A549 (cell line): ENCODE data around the gene LCE3E. TPM values are rescaled to one million over a fixed set of nuclear protein-coding genes. Genes with fewer than 3 reads are reported as not detected.

Experiments
- ATAC-seq, 2 experiments: fragments of 200-7000 bp in 1 of 2; fragments of >200 bp in 1 of 2; cut with Nextera tagmentation in 1 of 2; cut with Tn5 transposase in 1 of 2; 3 replicates each; pipeline versions ENCODE4 v1.8.0 to v1.9.1; 2018 to 2020; ENCODE audit warnings: mild to moderate bottlenecking in 1 of 2, moderate library complexity in 1 of 2
- CTCF ChIA-PET: fragments of 300-600 bp; sonication (Branson Sonifier 250); formaldehyde crosslinking; extraction: SDS; loops from one replicate; lab custom pipeline; 2021; ENCODE audit warnings: antibody characterized with exemption, inconsistent platforms; lab: Yijun Ruan, JAX
- POLR2A ChIA-PET: fragments of 350-600 bp; formaldehyde crosslinking; extraction: SDS; loops from one replicate; lab custom pipeline; 2021; ENCODE audit warnings: antibody characterized with exemption, inconsistent platforms; lab: Yijun Ruan, JAX
- DNase-seq, 2 experiments: peaks; one replicate each; pipeline versions ENCODE4 v3.0.0 to v3.0.0-alpha.2; 2011 to 2016; ENCODE audit warnings: low read depth in 1 of 2, low spot score in 1 of 2
- FAIRE-seq: peaks from 2 replicates; lab custom pipeline; 2011; peaks lifted over from hg19 to GRCh38; lab: Jason Lieb, UNC
- H3K27ac ChIP-seq, 2 experiments: fragments of >200 bp; sonication (Bioruptor Twin); formaldehyde crosslinking; 3 replicates each; pipeline ENCODE4 v1.5.1; 2016 to 2017
- H3K4me1 ChIP-seq: fragments of >200 bp; sonication (Bioruptor Twin); formaldehyde crosslinking; 3 replicates; pipeline ENCODE4 v1.6.1; 2016
- H3K4me2 ChIP-seq: fragments of >200 bp; sonication (Bioruptor Twin); formaldehyde crosslinking; 3 replicates; pipeline ENCODE4 v1.6.1; 2016
- H3K4me3 ChIP-seq: fragments of >200 bp; sonication (Bioruptor Twin); formaldehyde crosslinking; 3 replicates; pipeline ENCODE4 v1.5.1; 2016
- H3K9me3 ChIP-seq: fragments of >200 bp; sonication (Bioruptor Twin); formaldehyde crosslinking; 3 replicates; pipeline ENCODE4 v1.6.1; 2016
- CBX2 ChIP-seq: fragments of 200-600 bp; sonication (generic); IDR thresholded peaks from 2 replicates; pipeline ENCODE4 v1.6.1; 2016; ENCODE audit warnings: low read depth, mild to moderate bottlenecking, borderline replicate concordance
- CEBPB ChIP-seq, 2 experiments: fragments of >200 bp in 1 of 2; sonication (Bioruptor Twin) in 1 of 2; formaldehyde crosslinking in 1 of 2; IDR thresholded peaks; 2 replicates each; pipeline ENCODE4 v1.6.1; 2012 to 2016
- CHD2 ChIP-seq: fragments of 150-350 bp; IDR thresholded peaks from 2 replicates; pipeline ENCODE4 v1.6.1; 2014; ENCODE audit warnings: low read length; ENCODE audit not compliant: partially characterized antibody
- CHD4 ChIP-seq: fragments of 200-600 bp; sonication (generic); IDR thresholded peaks from 2 replicates; pipeline ENCODE4 v1.6.1; 2016; ENCODE audit warnings: antibody characterized with exemption, mild to moderate bottlenecking, borderline replicate concordance
- CTCF ChIP-seq: fragments of >200 bp; sonication (Bioruptor Twin); formaldehyde crosslinking; IDR thresholded peaks from 3 replicates; pipeline ENCODE4 v1.5.1; 2016
- EHF ChIP-seq: fragments of 250-450 bp; sonication (Bioruptor Pico); IDR thresholded peaks from 2 replicates; pipeline ENCODE4 v1.5.0; 2020; ENCODE audit warnings: mild to moderate bottlenecking
- FOSB ChIP-seq: fragments of 250-450 bp; sonication (Bioruptor Pico); IDR thresholded peaks from 2 replicates; pipeline ENCODE4 v1.5.0; 2020; ENCODE audit warnings: mild to moderate bottlenecking, moderate library complexity
- FOSL2 ChIP-seq, 2 experiments: fragments of 450-650 bp in 1 of 2; fragments of >200 bp in 1 of 2; sonication (Bioruptor Twin) in 1 of 2; formaldehyde crosslinking; IDR thresholded peaks; 2 replicates each; pipeline versions ENCODE4 v1.5.0 to v1.6.1; 2016 to 2020; ENCODE audit warnings: mild to moderate bottlenecking in 1 of 2, moderate library complexity in 1 of 2
- HMGXB4 ChIP-seq: fragments of 250-450 bp; sonication (Bioruptor Pico); IDR thresholded peaks from 2 replicates; pipeline ENCODE4 v1.5.0; 2021; ENCODE audit warnings: mild to moderate bottlenecking, moderate library complexity, borderline replicate concordance
- KDM5A ChIP-seq: fragments of 200-600 bp; sonication (generic); IDR thresholded peaks from 2 replicates; pipeline ENCODE4 v1.6.1; 2016; ENCODE audit warnings: antibody characterized with exemption, mild to moderate bottlenecking
- NFE2L2 ChIP-seq: fragments of 150-350 bp; conservative IDR thresholded peaks from 2 replicates; pipeline ENCODE4 v1.6.1; 2014; ENCODE audit warnings: low read length
- NPAS2 ChIP-seq: fragments of 250-450 bp; sonication (Bioruptor Pico); IDR thresholded peaks from 2 replicates; pipeline ENCODE4 v1.8.0; 2022; ENCODE audit warnings: mild to moderate bottlenecking, moderate library complexity, borderline replicate concordance
- POLR2AphosphoS2 ChIP-seq: conservative IDR thresholded peaks from 2 replicates; pipeline ENCODE4 v1.6.1; 2012; ENCODE audit warnings: low read length, improper control_type of control experiment, inconsistent platforms
- RAD21 ChIP-seq, 2 experiments: fragments of >200 bp in 1 of 2; sonication (Bioruptor Twin) in 1 of 2; formaldehyde crosslinking in 1 of 2; IDR thresholded peaks in 1 of 2; conservative IDR thresholded peaks in 1 of 2; 2 replicates in 1 of 2; 3 replicates in 1 of 2; pipeline ENCODE4 v1.6.1; 2012 to 2018; ENCODE audit warnings: inconsistent platforms in 1 of 2
- RNF2 ChIP-seq: fragments of 200-600 bp; sonication (generic); IDR thresholded peaks from 2 replicates; pipeline ENCODE4 v1.6.1; 2016; ENCODE audit warnings: low read depth, mild to moderate bottlenecking, antibody characterized with exemption, moderate library complexity, borderline replicate concordance
- SMC3 ChIP-seq: fragments of >200 bp; sonication (Bioruptor Twin); formaldehyde crosslinking; IDR thresholded peaks from 3 replicates; pipeline ENCODE4 v1.6.1; 2018; ENCODE audit warnings: inconsistent platforms
- TFCP2L1 ChIP-seq: fragments of 250-450 bp; sonication (Bioruptor Pico); IDR thresholded peaks from 2 replicates; pipeline ENCODE4 v1.5.0; 2021; ENCODE audit warnings: mild to moderate bottlenecking
- ZC3H11A ChIP-seq: fragments of 450-650 bp; IDR thresholded peaks from 2 replicates; pipeline ENCODE4 v1.6.1; 2014; ENCODE audit warnings: antibody characterized with exemption, mild to moderate bottlenecking
- ZFP36 ChIP-seq: fragments of 450-650 bp; IDR thresholded peaks from 2 replicates; pipeline ENCODE4 v1.6.1; 2014; ENCODE audit warnings: borderline replicate concordance; ENCODE audit not compliant: partially characterized antibody
- ZSCAN20 ChIP-seq: fragments of 250-450 bp; sonication (Bioruptor Pico); IDR thresholded peaks from 2 replicates; pipeline ENCODE4 v1.8.0; 2022; ENCODE audit warnings: mild to moderate bottlenecking, moderate library complexity
- WGBS: methylation state at CpG from one replicate; pipeline ENCODE4 v1.1.6; 2017; ENCODE audit errors: missing lambda C conversion rate; 5-methylcytosine and 5-hydroxymethylcytosine counted together
- polyA plus RNA-seq, 4 experiments: library from polyadenylated mRNA; depleted of rRNA in 3 of 4; stranded (reverse); fragments of >200 nt; fragmentation: RNase III in 1 of 4; extraction: RNeasy Plus Mini Kit Qiagen cat#74134 plus additional on column Dnase treatment in 1 of 4; gene quantifications; 2 replicates in 3 of 4; 3 replicates in 1 of 4; pipeline ENCODE4 v1.2.3, GENCODE V29; 2011 to 2017

The LCE3E gene
- polyA plus RNA-seq, 2 of the 4 experiments (the other 2 are of a cell fraction), result not detected

- CTCF ChIA-PET, result interaction anchor here (1.9 kb wide), 1 partner anchor 13 kb away, joined by 5 read pairs; no protein-coding TSS in a partner anchor
- H3K4me1 ChIP-seq, result no peaks in the 10 kb centered on the region
- DNase-seq (no peak), ATAC-seq (no peak), FAIRE-seq (no peak)
- 0% methylated on average over 1 of the region's 1 CpG for WGBS
- TF ChIP-seq NFE2L2 (no peak), FOSB (CRISPR knock-in tag) (no peak), POLR2AphosphoS2 (no peak), EHF (CRISPR knock-in tag) (no peak), CBX2 (no peak), NPAS2 (CRISPR knock-in tag) (no peak)
- H3K4me3 ChIP-seq, result no peak overlapping the region
- no peak overlapping the region for H3K4me2 ChIP-seq
- H3K27ac ChIP-seq, result no peak overlapping the region
- POLR2A ChIA-PET, result no interaction called here
- H3K9me3 ChIP-seq, result no peaks in the 10 kb centered on the region
Observed at GRCh38 chr1:152546704-152547103, 19.9 kb downstream of the LCE3E start.

GRCh38 chr1:152543820-152544219 lies 22.8 kb downstream of the LCE3E start:
- peak; percentile 37 to 39 for DNase-seq
- ChIA-PET CTCF (interaction anchor here (1.2 to 1.9 kb wide), 3 partner anchors 10 to 145 kb away, joined by 3 to 8 read pairs (median 4); no protein-coding TSS in a partner anchor), POLR2A (no interaction called here)
- no peak overlapping the region for H3K27ac ChIP-seq
- FAIRE-seq, result no peak
- H3K9me3 ChIP-seq, result no peaks in the 10 kb centered on the region
- H3K4me3 ChIP-seq, result no peak overlapping the region
- no peak overlapping the region for H3K4me2 ChIP-seq
- 34% methylated on average over 4 of the region's 4 CpGs for WGBS
- TF ChIP-seq CTCF (peak; percentile 21; the same call in 1 of the 3 replicates), CHD4 (no peak), RAD21 (conservative IDR thresholded peaks at IDR 0.05 in 1 of 2, IDR thresholded peaks at IDR 0.05 in 1 of 2) (0 out of 5 replicates have a peak, but pooled peaks of 1 of the 2 experiments have one; percentile 5), TFCP2L1 (CRISPR knock-in tag) (no peak), ZC3H11A (no peak), ZFP36 (no peak), ZSCAN20 (CRISPR knock-in tag) (no peak)
- peaks cover 5% of the 10 kb centered on the region; the same call in 2 of the 3 replicates for H3K4me1 ChIP-seq
- ATAC-seq, result peak in 1 of 2 experiments; percentile 80; a peak in 3 of 6 replicates

GRCh38 chr1:152539901-152540300 lies 26.7 kb downstream of the LCE3E start:
- Histone ChIP-seq H3K4me1 (peaks cover 5% of the 10 kb centered on the region; the same call in 2 of the 3 replicates), H3K4me2 (no peak overlapping the region), H3K4me3 (no peak overlapping the region), H3K9me3 (no peaks in the 10 kb centered on the region), H3K27ac (peak overlapping the region in 1 of 2 experiments; percentile 11; a peak in 1 of 6 replicates)
- WGBS, result 30% methylated on average over 2 of the region's 2 CpGs
- ATAC-seq, result no peak
- POLR2A ChIA-PET, result no interaction called here
- no peak for FAIRE-seq
- CTCF ChIA-PET, result interaction anchor here (0.6 to 1.1 kb wide), 3 partner anchors 59 to 205 kb away, joined by 3 read pairs; no protein-coding TSS in a partner anchor
- no peak for TF ChIP-seq RNF2
- TF ChIP-seq CHD4, result no peak
- no peak for TF ChIP-seq HMGXB4
- no peak for TF ChIP-seq ZC3H11A
- no peak for TF ChIP-seq FOSB (CRISPR knock-in tag)
- TF ChIP-seq ZFP36, result no peak
- TF ChIP-seq FOSL2 (IDR thresholded peaks at IDR 0.05), result no peak
- TF ChIP-seq FOSL2 (CRISPR knock-in tag; IDR thresholded peaks at IDR 0.05), result no peak
- no peak for TF ChIP-seq KDM5A
- TF ChIP-seq CHD2, result no peak
- no peak for TF ChIP-seq SMC3
- no peak for TF ChIP-seq CEBPB (IDR thresholded peaks at IDR 0.05)
- DNase-seq, result peak in 1 of 2 experiments; percentile 21
